ENCODE measurements around the gene PDXK. TPM values are rescaled to one million over a fixed set of nuclear protein-coding genes. Genes with fewer than 3 reads are reported as not detected.

The PDXK gene
- total and polyA plus RNA-seq, 2 of the 13 experiments (the other 11 are each of a cell fraction or from before 2014, with no cell fraction given), result 114 to 184 TPM

GRCh38 chr21:43727519-43728153 lies 8.7 kb downstream of the PDXK start (continued):
- no peak for TF ChIP-seq ARID2 (CRISPR knock-in tag; IDR thresholded peaks at IDR 0.05; ENCODE audit: borderline replicate concordance)
- no peak for TF ChIP-seq ZNF800 (CRISPR knock-in tag; IDR thresholded peaks at IDR 0.05)
- TF ChIP-seq CREB3 (CRISPR knock-in tag; IDR thresholded peaks at IDR 0.05), result no peak
- TF ChIP-seq ZNF7 (CRISPR knock-in tag; IDR thresholded peaks at IDR 0.05), result peak; percentile 87
- TF ChIP-seq TFDP1 (CRISPR knock-in tag; IDR thresholded peaks at IDR 0.05; ENCODE audit: borderline replicate concordance), result peak; percentile 45; the same call in 1 of the 2 replicates
- no peak for TF ChIP-seq ZNF205 (CRISPR knock-in tag; IDR thresholded peaks at IDR 0.05)
- no peak for TF ChIP-seq E2F1 (CRISPR knock-in tag; IDR thresholded peaks at IDR 0.05)
- TF ChIP-seq ZNF629 (CRISPR knock-in tag; conservative IDR thresholded peaks at IDR 0.05), result 0 out of 2 replicates have a peak, but pooled peaks have one; percentile 15
- TF ChIP-seq ZNF33B (CRISPR knock-in tag; IDR thresholded peaks at IDR 0.05), result 0 out of 2 replicates have a peak, but pooled peaks have one; percentile 4
- TF ChIP-seq KLF6 (CRISPR knock-in tag; IDR thresholded peaks at IDR 0.05), result no peak
- TF ChIP-seq HNF1B (CRISPR knock-in tag; IDR thresholded peaks at IDR 0.05), result peak; percentile 13; the same call in 1 of the 2 replicates
- no peak for TF ChIP-seq ELF1 (CRISPR knock-in tag; IDR thresholded peaks at IDR 0.05)
- TF ChIP-seq NCOA2 (CRISPR knock-in tag; IDR thresholded peaks at IDR 0.05), result no peak
- no peak for TF ChIP-seq BCL3 (CRISPR knock-in tag; IDR thresholded peaks at IDR 0.05)
- no peak for TF ChIP-seq ZIK1 (CRISPR knock-in tag; IDR thresholded peaks at IDR 0.05; ENCODE audit: borderline replicate concordance, low read depth)
- no peak for TF ChIP-seq STAT6 (CRISPR knock-in tag; IDR thresholded peaks at IDR 0.05; ENCODE audit: borderline replicate concordance)
- TF ChIP-seq CBFB (CRISPR knock-in tag; IDR thresholded peaks at IDR 0.05), result 0 out of 2 replicates have a peak, but pooled peaks have one; percentile 25
- TF ChIP-seq JUND (CRISPR knock-in tag; IDR thresholded peaks at IDR 0.05), result no peak

Measured in HepG2 (cell line).